ENCODE results near the gene UGGT1. TPM values are rescaled to one million over a fixed set of nuclear protein-coding genes. Genes with fewer than 3 reads are reported as not detected.

Gene UGGT1
- total and polyA plus RNA-seq, 5 donors = 9.1 to 35.7 (median 34.3) TPM

DNA sequence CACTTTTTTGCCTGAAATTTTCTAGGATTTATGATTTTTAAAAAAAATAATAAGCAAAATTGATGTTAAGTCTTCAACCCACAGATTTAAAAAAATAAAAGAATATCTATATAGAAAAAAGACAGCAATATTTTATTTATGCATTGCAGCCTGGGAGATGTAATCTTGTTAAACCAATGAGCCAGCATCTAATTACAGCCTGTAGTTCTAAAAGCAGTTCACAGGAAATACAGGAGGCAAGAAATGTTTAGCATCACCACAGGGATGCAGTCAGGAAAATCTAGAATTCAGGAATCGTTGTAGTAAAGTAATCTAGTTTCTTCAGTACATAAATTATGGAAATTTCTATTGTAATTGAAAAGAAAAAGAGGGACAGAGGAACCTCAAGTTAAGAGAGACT is 17.2 kb downstream of the UGGT1 start:
- Histone ChIP-seq H3K4me1 (ENCODE audit: control insufficient read depth, insufficient read depth, low read length) (no peaks in the 10 kb centered on the region), H3K27ac (ENCODE audit: low read length) (no peak overlapping the region), H3K9me3 (ENCODE audit: control insufficient read depth, low read length) (no peaks in the 10 kb centered on the region), H3K27me3 (ENCODE audit: control insufficient read depth, insufficient read depth) (no peaks in the 10 kb centered on the region), H3K4me3 (ENCODE audit: low read length) (no peak overlapping the region)
- DNase-seq (no peak), ATAC-seq (no peak)
- intact Hi-C loops (cut with DNase I) = no loop called here
- 86% methylated on average over 1 of the region's 1 CpG for WGBS

DNA sequence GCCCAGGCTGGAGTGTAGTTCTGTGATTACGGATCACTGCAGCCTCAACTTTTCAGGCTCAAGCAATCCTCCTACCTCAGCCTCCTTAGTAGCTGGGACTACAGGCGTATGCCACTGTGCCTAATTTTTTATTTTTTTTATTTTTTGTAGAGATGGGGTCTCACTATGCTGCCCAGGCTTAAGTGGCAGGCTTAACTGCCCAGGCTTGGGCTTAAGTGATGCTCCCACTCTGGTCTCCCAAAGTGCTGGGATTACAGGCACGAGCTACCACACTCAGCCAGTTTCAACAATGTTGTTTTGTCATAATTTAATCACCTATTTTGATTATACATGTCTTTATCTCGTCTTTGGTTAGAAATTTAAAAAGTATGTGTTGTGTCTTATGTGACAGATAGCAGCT is 18.2 kb downstream of the UGGT1 start:
- DNase-seq (no peak), ATAC-seq (no peak)
- H3K27me3 ChIP-seq (ENCODE audit: control insufficient read depth, insufficient read depth) = no peaks in the 10 kb centered on the region
- 93% methylated on average over 4 of the region's 4 CpGs for WGBS
- H3K4me1 ChIP-seq (ENCODE audit: control insufficient read depth, insufficient read depth, low read length) = no peaks in the 10 kb centered on the region
- H3K9me3 ChIP-seq (ENCODE audit: control insufficient read depth, low read length) = no peaks in the 10 kb centered on the region
- no peak overlapping the region for H3K4me3 ChIP-seq (ENCODE audit: low read length)
- no peak overlapping the region for H3K27ac ChIP-seq (ENCODE audit: low read length)
- intact Hi-C loops (cut with DNase I) = no loop called here

DNA sequence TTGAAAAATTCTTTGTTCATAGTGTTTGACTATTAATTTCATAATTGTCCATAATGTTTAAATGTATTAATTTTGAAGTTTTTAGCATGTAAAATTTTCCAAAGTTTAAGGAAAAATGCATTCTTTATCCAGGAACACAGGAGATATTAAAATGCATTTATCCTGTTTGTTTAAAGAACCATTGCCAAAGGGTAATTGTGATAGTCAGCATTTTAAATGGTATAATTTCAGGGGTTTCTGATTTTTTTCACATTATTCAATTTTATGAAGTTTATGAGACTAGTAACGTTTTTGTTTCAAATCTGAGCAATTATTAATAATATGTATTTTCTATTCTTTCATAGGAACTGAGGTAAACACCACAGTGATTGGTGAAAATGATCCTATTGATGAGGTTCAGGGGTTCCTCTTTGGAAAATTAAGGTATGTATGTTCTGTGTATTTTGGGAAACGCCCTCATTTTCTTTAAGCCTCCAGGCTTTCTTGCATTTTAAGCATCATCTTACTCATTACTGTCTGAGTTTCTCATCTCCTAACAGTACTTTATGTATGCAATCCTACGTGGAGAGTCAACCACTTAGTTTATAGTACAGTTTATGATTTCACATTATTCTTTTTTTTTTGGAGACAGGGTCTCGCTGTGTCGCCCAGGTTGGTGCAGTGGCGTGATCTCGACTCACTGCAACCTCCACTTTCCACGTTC is 25.1 kb downstream of the UGGT1 start:
- ATAC-seq = no peak
- Histone ChIP-seq H3K27me3 (ENCODE audit: control insufficient read depth, insufficient read depth) (no peaks in the 10 kb centered on the region), H3K4me3 (ENCODE audit: low read length) (no peak overlapping the region), H3K27ac (ENCODE audit: low read length) (no peak overlapping the region), H3K4me1 (ENCODE audit: control insufficient read depth, insufficient read depth, low read length) (no peaks in the 10 kb centered on the region), H3K9me3 (ENCODE audit: control insufficient read depth, low read length) (no peaks in the 10 kb centered on the region)
- no peak for DNase-seq
- 84% methylated on average over 8 of the region's 8 CpGs for WGBS
- intact Hi-C loops (cut with DNase I) = no loop called here

DNA sequence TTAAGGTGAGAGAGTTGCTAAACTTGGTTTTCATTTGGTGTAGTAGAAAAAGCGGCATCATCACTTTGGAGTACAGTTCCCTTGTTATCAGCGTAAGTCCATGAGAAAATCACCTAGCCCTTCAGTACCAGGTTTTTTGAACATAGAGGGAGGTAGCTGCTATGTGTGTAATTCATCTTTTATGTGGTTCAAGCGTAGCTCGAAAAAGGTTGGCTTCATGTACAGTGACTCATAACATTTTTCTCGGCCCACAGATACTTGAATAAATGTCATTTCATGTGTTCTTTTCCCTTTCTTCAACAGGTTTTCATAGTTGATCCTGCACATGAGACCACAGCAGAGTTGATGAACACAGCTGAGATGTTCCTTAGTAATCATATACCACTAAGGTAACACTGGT is 43.6 kb downstream of the UGGT1 start:
- H3K27ac ChIP-seq (ENCODE audit: low read length) = no peak overlapping the region
- intact Hi-C loops (cut with DNase I) = no loop called here
- H3K4me1 ChIP-seq (ENCODE audit: control insufficient read depth, insufficient read depth, low read length) = no peaks in the 10 kb centered on the region
- DNase-seq (no peak), ATAC-seq (no peak)
- no peaks in the 10 kb centered on the region for H3K27me3 ChIP-seq (ENCODE audit: control insufficient read depth, insufficient read depth)
- H3K4me3 ChIP-seq (ENCODE audit: low read length) = no peak overlapping the region
- H3K9me3 ChIP-seq (ENCODE audit: control insufficient read depth, low read length) = no peaks in the 10 kb centered on the region
- 96% methylated on average over 5 of the region's 5 CpGs for WGBS

DNA sequence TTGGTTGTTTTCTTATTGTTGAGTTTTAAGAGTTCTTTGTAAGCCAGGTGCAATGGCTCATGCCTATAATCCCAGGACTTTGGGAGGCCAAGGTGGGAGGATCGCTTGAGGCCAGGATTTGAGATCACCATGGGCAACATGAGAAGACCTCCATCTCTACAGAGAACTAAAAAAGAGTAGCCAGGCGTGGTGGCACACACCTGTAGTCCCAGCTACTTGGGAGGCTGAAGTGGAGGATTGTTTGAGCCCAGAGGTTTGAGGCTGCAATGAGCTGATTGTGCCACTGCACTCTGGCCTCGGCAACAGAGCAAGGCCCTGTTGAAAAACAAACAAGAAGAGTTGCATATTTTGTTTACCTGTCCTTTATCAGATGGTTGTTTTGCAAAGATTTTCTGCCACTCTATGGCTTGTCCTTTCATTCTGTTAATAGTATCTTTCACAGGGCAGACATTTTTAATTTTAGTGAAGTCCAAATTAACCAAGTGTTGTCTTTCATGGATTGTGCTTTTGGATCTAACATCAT is 46.2 kb downstream of the UGGT1 start:
- Histone ChIP-seq H3K27ac (ENCODE audit: low read length) (no peak overlapping the region), H3K4me1 (ENCODE audit: control insufficient read depth, insufficient read depth, low read length) (no peaks in the 10 kb centered on the region), H3K4me3 (ENCODE audit: low read length) (no peak overlapping the region), H3K27me3 (ENCODE audit: control insufficient read depth, insufficient read depth) (no peaks in the 10 kb centered on the region), H3K9me3 (ENCODE audit: control insufficient read depth, low read length) (no peaks in the 10 kb centered on the region)
- no peak for ATAC-seq
- intact Hi-C loops (cut with DNase I) = no loop called here
- WGBS = 93% methylated on average over 3 of the region's 3 CpGs
- DNase-seq = no peak

DNA sequence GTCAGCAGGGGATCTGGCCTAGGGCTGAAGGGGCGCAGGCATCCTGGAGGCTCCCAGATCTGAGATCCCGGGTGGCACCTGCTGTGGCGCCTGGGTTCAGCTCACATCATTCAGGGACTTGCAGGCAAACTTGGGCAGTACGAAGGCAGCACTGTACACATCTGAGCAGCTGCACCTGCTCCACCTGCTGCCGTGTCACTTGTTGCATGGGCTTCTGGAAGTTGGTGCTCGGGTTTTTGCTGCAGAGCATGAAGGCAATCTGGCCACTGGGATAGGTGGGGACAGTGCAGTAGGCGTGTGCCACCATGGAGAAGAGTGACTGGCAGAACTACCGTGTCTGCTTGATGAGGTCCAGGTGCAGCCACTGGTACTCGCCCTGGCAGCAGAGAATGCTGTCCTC is 48.6 kb downstream of the UGGT1 start:
- H3K4me3 ChIP-seq (ENCODE audit: low read length) = no peak overlapping the region
- H3K4me1 ChIP-seq (ENCODE audit: control insufficient read depth, insufficient read depth, low read length) = no peaks in the 10 kb centered on the region
- H3K9me3 ChIP-seq (ENCODE audit: control insufficient read depth, low read length) = no peaks in the 10 kb centered on the region
- no peak for ATAC-seq
- H3K27ac ChIP-seq (ENCODE audit: low read length) = no peak overlapping the region
- DNase-seq = no peak
- H3K27me3 ChIP-seq (ENCODE audit: control insufficient read depth, insufficient read depth) = no peaks in the 10 kb centered on the region
- intact Hi-C loops (cut with DNase I) = no loop called here
- WGBS = 94% methylated on average over 9 of the region's 9 CpGs

DNA sequence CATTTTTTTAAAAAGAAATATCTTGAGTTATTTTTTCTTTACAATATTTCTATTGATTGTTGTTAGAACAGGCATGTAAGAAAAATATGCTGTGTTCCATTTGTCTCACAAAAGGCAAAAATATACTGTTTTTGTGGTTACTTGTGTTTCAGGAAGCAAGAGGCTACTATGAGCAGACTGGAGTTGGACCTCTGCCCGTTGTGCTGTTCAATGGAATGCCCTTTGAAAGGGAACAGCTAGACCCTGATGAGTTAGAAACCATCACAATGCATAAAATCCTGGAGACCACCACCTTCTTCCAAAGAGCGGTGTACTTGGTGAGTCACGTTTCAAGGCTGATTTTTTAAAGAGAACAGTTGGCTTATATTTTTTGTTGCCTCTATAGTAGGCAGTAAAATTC is 54.7 kb downstream of the UGGT1 start:
- 83% methylated on average over 3 of the region's 3 CpGs for WGBS
- ATAC-seq (no peak), DNase-seq (no peak)
- Histone ChIP-seq H3K9me3 (ENCODE audit: control insufficient read depth, low read length) (no peaks in the 10 kb centered on the region), H3K4me3 (ENCODE audit: low read length) (no peak overlapping the region), H3K27ac (ENCODE audit: low read length) (no peak overlapping the region), H3K4me1 (ENCODE audit: control insufficient read depth, insufficient read depth, low read length) (no peaks in the 10 kb centered on the region), H3K27me3 (ENCODE audit: control insufficient read depth, insufficient read depth) (no peaks in the 10 kb centered on the region)
- intact Hi-C loops (cut with DNase I) = no loop called here

DNA sequence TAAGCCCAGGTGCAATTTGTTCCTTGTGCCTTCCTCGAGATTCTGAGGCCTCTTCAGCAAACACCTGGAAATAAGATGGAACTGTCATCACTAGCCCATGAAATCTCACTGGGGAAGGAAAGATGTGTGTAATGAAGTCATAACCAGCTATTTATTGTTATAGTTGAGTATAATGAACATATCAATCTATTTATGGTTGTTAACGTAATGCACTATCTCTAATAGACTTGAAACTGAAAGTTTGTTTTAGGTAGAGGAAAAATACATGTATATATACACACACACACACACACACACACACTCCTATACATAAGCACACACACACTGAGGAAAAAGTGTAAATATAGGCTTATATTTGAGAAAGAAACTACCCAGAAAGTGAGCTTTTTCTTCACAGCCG is 62.8 kb downstream of the UGGT1 start:
- H3K4me1 ChIP-seq (ENCODE audit: control insufficient read depth, insufficient read depth, low read length) = no peaks in the 10 kb centered on the region
- ATAC-seq (no peak), DNase-seq (no peak)
- 79% methylated on average over 3 of the region's 3 CpGs for WGBS
- no peaks in the 10 kb centered on the region for H3K9me3 ChIP-seq (ENCODE audit: control insufficient read depth, low read length)
- H3K4me3 ChIP-seq (ENCODE audit: low read length) = no peak overlapping the region
- intact Hi-C loops (cut with DNase I) = no loop called here
- H3K27me3 ChIP-seq (ENCODE audit: control insufficient read depth, insufficient read depth) = no peaks in the 10 kb centered on the region
- H3K27ac ChIP-seq (ENCODE audit: low read length) = no peak overlapping the region

DNA sequence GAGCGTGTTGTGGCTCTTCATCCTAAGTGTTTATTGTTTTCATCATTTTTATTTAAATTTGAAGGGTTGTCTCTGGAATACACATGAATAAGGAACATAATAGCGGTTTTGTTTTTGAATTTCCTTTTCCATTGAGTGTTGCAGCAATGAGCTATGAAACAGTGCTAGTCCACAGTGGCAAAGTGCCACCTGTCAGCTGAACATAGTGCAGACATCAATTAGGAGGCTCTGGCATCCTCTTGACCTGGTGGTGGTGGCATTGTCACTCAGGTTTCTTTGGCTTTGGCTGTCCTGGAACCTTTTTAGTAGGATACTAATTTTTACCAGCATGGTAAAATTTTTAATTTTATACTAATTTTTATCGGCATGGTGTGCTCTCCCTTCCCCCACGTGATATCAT is 63.2 kb downstream of the UGGT1 start:
- WGBS = 84% methylated on average over 4 of the region's 4 CpGs
- Histone ChIP-seq H3K27ac (ENCODE audit: low read length) (no peak overlapping the region), H3K9me3 (ENCODE audit: control insufficient read depth, low read length) (no peaks in the 10 kb centered on the region), H3K27me3 (ENCODE audit: control insufficient read depth, insufficient read depth) (no peaks in the 10 kb centered on the region), H3K4me1 (ENCODE audit: control insufficient read depth, insufficient read depth, low read length) (no peaks in the 10 kb centered on the region), H3K4me3 (ENCODE audit: low read length) (no peak overlapping the region)
- ATAC-seq (peak; percentile 60 to 76), DNase-seq (peak in 2 of 3 donors; percentile 26 to 69)
- intact Hi-C loops (cut with DNase I) = no loop called here

DNA sequence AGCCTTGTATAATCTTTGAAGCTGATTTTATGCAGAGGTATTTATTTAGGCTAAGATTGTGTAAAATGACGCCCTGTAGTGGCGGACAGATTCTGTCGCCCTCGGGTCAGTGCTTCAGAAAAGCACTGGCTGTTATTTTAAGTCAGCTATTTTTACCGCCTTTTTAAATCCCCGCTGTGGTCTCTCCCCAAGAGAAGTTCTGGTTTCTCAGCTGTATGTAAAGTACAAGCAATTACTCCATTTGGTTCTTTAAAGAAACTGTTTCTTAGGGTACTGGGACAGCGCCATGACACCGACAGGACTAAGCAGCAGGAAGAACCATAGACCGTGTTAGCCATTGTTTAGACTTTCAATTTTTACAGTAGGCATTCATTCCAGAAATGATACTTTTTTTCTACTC is 65.0 kb downstream of the UGGT1 start:
- ATAC-seq = peak; percentile 41 to 58
- Histone ChIP-seq H3K27ac (ENCODE audit: low read length) (no peak overlapping the region), H3K4me3 (ENCODE audit: low read length) (no peak overlapping the region), H3K27me3 (ENCODE audit: control insufficient read depth, insufficient read depth) (no peaks in the 10 kb centered on the region), H3K4me1 (ENCODE audit: control insufficient read depth, insufficient read depth, low read length) (no peaks in the 10 kb centered on the region), H3K9me3 (ENCODE audit: control insufficient read depth, low read length) (no peaks in the 10 kb centered on the region)
- intact Hi-C loops (cut with DNase I) = no loop called here
- DNase-seq = no peak
- 63% methylated on average over 9 of the region's 9 CpGs for WGBS

DNA sequence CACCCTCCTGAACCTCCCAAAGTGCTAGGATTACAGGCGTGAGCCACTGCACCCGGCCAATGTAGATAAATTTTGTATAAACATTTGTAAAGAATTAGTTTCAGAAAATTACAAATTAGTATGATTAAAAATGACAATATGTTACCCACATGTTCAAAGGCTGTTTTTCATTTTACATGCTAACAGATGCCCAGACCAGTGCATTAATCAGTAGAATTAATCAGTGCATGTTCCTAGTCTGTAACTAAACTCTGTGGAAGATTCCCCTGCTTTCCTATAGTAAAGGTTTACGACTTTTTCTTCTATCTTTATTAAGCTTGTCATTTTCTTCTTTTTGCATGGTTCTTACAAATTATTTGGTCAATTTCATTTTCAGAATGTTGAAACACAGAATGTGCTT is 65.8 kb downstream of the UGGT1 start:
- Histone ChIP-seq H3K27me3 (ENCODE audit: control insufficient read depth, insufficient read depth) (no peaks in the 10 kb centered on the region), H3K27ac (ENCODE audit: low read length) (no peak overlapping the region), H3K4me3 (ENCODE audit: low read length) (no peak overlapping the region), H3K9me3 (ENCODE audit: control insufficient read depth, low read length) (no peaks in the 10 kb centered on the region), H3K4me1 (ENCODE audit: control insufficient read depth, insufficient read depth, low read length) (no peaks in the 10 kb centered on the region)
- ATAC-seq (no peak), DNase-seq (no peak)
- WGBS = 87% methylated on average over 3 of the region's 3 CpGs
- intact Hi-C loops (cut with DNase I) = no loop called here

DNA sequence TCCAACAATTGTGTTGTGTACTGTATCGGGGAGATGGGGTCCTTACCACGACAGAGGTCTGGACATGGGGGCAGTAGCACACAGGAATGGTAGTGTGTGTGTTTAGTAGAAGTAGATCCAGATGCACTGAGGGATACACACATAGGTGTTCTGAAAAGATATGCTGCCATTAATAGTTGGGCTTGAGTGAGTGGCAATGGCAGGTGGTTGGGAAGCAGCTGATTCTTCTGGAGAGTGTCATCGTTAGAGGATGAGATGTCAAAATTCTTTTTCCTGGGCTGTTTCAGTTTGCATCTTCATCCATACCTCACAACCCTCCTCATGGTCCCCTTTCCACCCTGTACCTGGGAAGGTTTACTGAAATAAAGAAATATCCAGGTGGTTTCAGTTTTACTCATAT is 66.6 kb downstream of the UGGT1 start:
- ATAC-seq (no peak), DNase-seq (no peak)
- Histone ChIP-seq H3K4me1 (ENCODE audit: control insufficient read depth, insufficient read depth, low read length) (no peaks in the 10 kb centered on the region), H3K4me3 (ENCODE audit: low read length) (no peak overlapping the region), H3K27ac (ENCODE audit: low read length) (no peak overlapping the region), H3K9me3 (ENCODE audit: control insufficient read depth, low read length) (no peaks in the 10 kb centered on the region), H3K27me3 (ENCODE audit: control insufficient read depth, insufficient read depth) (no peaks in the 10 kb centered on the region)
- WGBS = 95% methylated on average over 3 of the region's 3 CpGs
- intact Hi-C loops (cut with DNase I) = no loop called here

Data from right cardiac atrium (tissue), 5 donors.